Mucosa of descending colon (tissue), 3 donors: ENCODE measurements around the gene UXS1. TPM values are rescaled to one million over a fixed set of nuclear protein-coding genes. Genes with fewer than 3 reads are reported as not detected.

Source experiments
- ATAC-seq: fragments of 200-7000 bp; cut with Tn5 transposase; one replicate; pipeline ENCODE4 v1.9.1; 2020; ENCODE audit warnings: mild to moderate bottlenecking, moderate library complexity
- DNase-seq, 3 donors: peaks; one replicate each; pipeline ENCODE4 v3.0.0-alpha.2; 2020
- H3K36me3 ChIP-seq: fragments of 200-600 bp; one replicate; pipeline ENCODE4 v1.8.0; 2021; ENCODE audit warnings: low read depth, mild to moderate bottlenecking
- H3K4me1 ChIP-seq: fragments of 200-600 bp; one replicate; pipeline ENCODE4 v1.8.0; 2021; ENCODE audit warnings: low read depth, mild to moderate bottlenecking
- H3K4me3 ChIP-seq: fragments of 200-600 bp; one replicate; pipeline ENCODE4 v1.8.0; 2021; ENCODE audit warnings: mild to moderate bottlenecking
- H3K9me3 ChIP-seq: fragments of 200-600 bp; one replicate; pipeline ENCODE4 v1.8.0; 2021; ENCODE audit warnings: mild to moderate bottlenecking
- intact Hi-C, 2 donors: fragments of 100-400 bp; cut with DNase I in 1 of 2; cut with micrococcal nuclease in 1 of 2; formaldehyde crosslinking; loops; one replicate each; pipeline versions ENCODE4 v1.11.0 to v1.11.1; 2022; cut with DNase I, micrococcal nuclease
- total RNA-seq, 3 donors: library from RNA; stranded (reverse); fragmentation: NEBNext Ultra II Directional in 2 of 3; extraction: Animal tissue kit (Norgen Biotek cat#: 25700) in 2 of 3; gene quantifications; one replicate each; pipeline versions ENCODE4 v1.2.1 to v1.2.4, GENCODE V29; 2021 to 2023
- TF ChIP-seq, protein P1 (sequence below): fragments of 200-600 bp; IDR thresholded peaks from one replicate; pipeline ENCODE4 v1.8.0; 2022; ENCODE audit warnings: antibody characterized with exemption, mild to moderate bottlenecking
- donor health status: DM: no; HTN: no; CAD: no; lungs with moderate emphysema.
- donor health status: DM: no; HTN: no; CAD: no.
- donor health status: DM: no; HTN: yes; CAD: no.

UXS1 gene
- total RNA-seq, 3 donors from 2014 or later = 26.3 to 39.0 (median 30.7) TPM

- H3K36me3 ChIP-seq = no peaks in the 10 kb centered on the region
- no peaks in the 10 kb centered on the region for H3K4me1 ChIP-seq
- no peak overlapping the region for H3K4me3 ChIP-seq
- ATAC-seq (no peak), DNase-seq (no peak)
- H3K9me3 ChIP-seq = no peaks in the 10 kb centered on the region
- intact Hi-C loops = no loop called here
- TF ChIP-seq, protein P1, sequence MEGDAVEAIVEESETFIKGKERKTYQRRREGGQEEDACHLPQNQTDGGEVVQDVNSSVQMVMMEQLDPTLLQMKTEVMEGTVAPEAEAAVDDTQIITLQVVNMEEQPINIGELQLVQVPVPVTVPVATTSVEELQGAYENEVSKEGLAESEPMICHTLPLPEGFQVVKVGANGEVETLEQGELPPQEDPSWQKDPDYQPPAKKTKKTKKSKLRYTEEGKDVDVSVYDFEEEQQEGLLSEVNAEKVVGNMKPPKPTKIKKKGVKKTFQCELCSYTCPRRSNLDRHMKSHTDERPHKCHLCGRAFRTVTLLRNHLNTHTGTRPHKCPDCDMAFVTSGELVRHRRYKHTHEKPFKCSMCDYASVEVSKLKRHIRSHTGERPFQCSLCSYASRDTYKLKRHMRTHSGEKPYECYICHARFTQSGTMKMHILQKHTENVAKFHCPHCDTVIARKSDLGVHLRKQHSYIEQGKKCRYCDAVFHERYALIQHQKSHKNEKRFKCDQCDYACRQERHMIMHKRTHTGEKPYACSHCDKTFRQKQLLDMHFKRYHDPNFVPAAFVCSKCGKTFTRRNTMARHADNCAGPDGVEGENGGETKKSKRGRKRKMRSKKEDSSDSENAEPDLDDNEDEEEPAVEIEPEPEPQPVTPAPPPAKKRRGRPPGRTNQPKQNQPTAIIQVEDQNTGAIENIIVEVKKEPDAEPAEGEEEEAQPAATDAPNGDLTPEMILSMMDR = no peak
Observed at GRCh38 chr2:106053581-106053980, 140.5 kb downstream of the UXS1 start.

- intact Hi-C loops = no loop called here
- TF ChIP-seq, protein P1 = no peak
- Histone ChIP-seq H3K36me3 (no peaks in the 10 kb centered on the region), H3K4me3 (no peak overlapping the region), H3K4me1 (no peaks in the 10 kb centered on the region), H3K9me3 (no peaks in the 10 kb centered on the region)
- DNase-seq = no peak
- no peak for ATAC-seq
Observed at GRCh38 chr2:106053116-106053515, 141.0 kb downstream of the UXS1 start.

DNA sequence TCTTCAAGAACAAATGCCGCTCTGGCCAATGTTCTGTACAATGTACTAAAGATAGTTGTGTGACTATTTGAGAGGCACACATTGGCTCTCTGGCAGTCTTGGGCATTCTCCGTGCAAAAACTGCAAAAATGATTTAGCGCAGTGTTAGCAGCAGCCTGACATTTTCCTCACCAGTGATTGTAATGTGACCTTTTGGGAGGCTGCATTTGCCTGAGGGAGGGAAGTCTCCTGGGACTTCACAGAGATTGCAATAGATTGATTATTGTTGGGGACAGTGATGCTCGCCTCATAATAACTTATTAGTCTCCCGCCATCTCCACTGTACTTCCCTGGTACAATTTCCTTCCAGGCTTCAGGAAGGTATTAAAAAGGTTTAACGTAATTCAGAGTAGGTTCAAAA, 149.2 kb downstream of the UXS1 start:
- no peaks in the 10 kb centered on the region for H3K9me3 ChIP-seq
- ATAC-seq (no peak), DNase-seq (no peak)
- no peaks in the 10 kb centered on the region for H3K4me1 ChIP-seq
- no peak overlapping the region for H3K4me3 ChIP-seq
- TF ChIP-seq, protein P1 = no peak
- intact Hi-C loops = no loop called here
- no peaks in the 10 kb centered on the region for H3K36me3 ChIP-seq

GRCh38 chr2:106044021-106044420, 150.1 kb downstream of the UXS1 start:
- no peaks in the 10 kb centered on the region for H3K9me3 ChIP-seq
- H3K4me1 ChIP-seq = no peaks in the 10 kb centered on the region
- no peaks in the 10 kb centered on the region for H3K36me3 ChIP-seq
- TF ChIP-seq, protein P1 = no peak
- intact Hi-C loops = no loop called here
- DNase-seq (no peak), ATAC-seq (no peak)
- no peak overlapping the region for H3K4me3 ChIP-seq
